Neural crest cell (in vitro differentiated cells): Measurements from ENCODE around the gene MYL4. TPM values are rescaled to one million over a fixed set of nuclear protein-coding genes. Genes with fewer than 3 reads are reported as not detected.
A peak's percentile ranks its signal among the peaks of the same experiment; 100 is the strongest.

Experiments
- DNase-seq: peaks from one replicate; pipeline ENCODE4 v3.0.0; 2021; ENCODE audit warnings: low read depth, mixed read lengths, low spot score
- H3K27ac Mint-ChIP-seq: one replicate; pipeline ENCODE4 v1.8.0; 2021; ENCODE audit warnings: mild to moderate bottlenecking, mixed read lengths; ENCODE audit not compliant: unreplicated experiment
- H3K27me3 Mint-ChIP-seq: 2 replicates; pipeline ENCODE4 v1.8.0; 2021; ENCODE audit warnings: low read depth, mild to moderate bottlenecking, mixed read lengths
- H3K36me3 Mint-ChIP-seq: 2 replicates; pipeline ENCODE4 v1.8.0; 2021; ENCODE audit warnings: low read depth, mild to moderate bottlenecking, mixed read lengths
- H3K4me1 Mint-ChIP-seq: 2 replicates; pipeline ENCODE4 v1.8.0; 2021; ENCODE audit warnings: mixed read lengths
- H3K4me3 Mint-ChIP-seq: one replicate; pipeline ENCODE4 v1.8.0; 2021; ENCODE audit warnings: mild to moderate bottlenecking, mixed read lengths
- H3K9me3 Mint-ChIP-seq: 2 replicates; pipeline ENCODE4 v1.8.0; 2021; ENCODE audit warnings: mixed read lengths
- total RNA-seq: library from RNA; stranded (reverse); gene quantifications from 2 replicates; pipeline ENCODE4 v1.2.1, GENCODE V29; 2021
- TF ChIP-seq, protein P1 (sequence below): fragments of 200-600 bp; sonication (generic); conservative IDR thresholded peaks from 2 replicates; pipeline ENCODE4 v1.5.0; 2021; ENCODE audit warnings: antibody characterized with exemption, mild to moderate bottlenecking

The MYL4 gene
- total RNA-seq, 1 donor from 2014 or later = not detected

DNA sequence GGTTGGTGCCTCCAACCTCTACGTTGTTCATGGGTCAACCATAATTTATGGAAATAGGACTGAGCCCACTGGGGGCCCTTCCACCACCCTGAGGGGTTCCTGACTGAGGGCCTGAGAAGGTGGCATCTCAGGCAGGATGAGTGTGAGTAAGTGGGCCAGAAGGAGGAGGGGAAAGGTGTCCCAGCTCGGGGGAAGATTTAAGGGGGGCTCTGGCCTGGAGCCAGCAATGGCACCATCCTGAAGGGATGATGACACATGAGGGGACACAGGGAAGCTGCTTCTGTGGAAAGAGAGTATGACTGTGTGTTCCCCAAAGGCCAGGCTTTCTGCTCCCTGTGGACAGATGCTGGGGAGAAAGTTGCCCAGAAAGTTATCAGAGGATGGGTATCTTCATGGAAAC is 18.7 kb downstream of the MYL4 start:
- no peaks in the 10 kb centered on the region for H3K36me3 Mint-ChIP-seq
- H3K27ac Mint-ChIP-seq = no peak overlapping the region
- peaks cover 14% of the 10 kb centered on the region for H3K4me1 Mint-ChIP-seq
- H3K4me3 Mint-ChIP-seq = no peak overlapping the region
- H3K9me3 Mint-ChIP-seq = peaks cover 6% of the 10 kb centered on the region
- TF ChIP-seq, protein P1, sequence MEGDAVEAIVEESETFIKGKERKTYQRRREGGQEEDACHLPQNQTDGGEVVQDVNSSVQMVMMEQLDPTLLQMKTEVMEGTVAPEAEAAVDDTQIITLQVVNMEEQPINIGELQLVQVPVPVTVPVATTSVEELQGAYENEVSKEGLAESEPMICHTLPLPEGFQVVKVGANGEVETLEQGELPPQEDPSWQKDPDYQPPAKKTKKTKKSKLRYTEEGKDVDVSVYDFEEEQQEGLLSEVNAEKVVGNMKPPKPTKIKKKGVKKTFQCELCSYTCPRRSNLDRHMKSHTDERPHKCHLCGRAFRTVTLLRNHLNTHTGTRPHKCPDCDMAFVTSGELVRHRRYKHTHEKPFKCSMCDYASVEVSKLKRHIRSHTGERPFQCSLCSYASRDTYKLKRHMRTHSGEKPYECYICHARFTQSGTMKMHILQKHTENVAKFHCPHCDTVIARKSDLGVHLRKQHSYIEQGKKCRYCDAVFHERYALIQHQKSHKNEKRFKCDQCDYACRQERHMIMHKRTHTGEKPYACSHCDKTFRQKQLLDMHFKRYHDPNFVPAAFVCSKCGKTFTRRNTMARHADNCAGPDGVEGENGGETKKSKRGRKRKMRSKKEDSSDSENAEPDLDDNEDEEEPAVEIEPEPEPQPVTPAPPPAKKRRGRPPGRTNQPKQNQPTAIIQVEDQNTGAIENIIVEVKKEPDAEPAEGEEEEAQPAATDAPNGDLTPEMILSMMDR = no peak
- no peak for DNase-seq
- peaks cover 26% of the 10 kb centered on the region for H3K27me3 Mint-ChIP-seq

DNA sequence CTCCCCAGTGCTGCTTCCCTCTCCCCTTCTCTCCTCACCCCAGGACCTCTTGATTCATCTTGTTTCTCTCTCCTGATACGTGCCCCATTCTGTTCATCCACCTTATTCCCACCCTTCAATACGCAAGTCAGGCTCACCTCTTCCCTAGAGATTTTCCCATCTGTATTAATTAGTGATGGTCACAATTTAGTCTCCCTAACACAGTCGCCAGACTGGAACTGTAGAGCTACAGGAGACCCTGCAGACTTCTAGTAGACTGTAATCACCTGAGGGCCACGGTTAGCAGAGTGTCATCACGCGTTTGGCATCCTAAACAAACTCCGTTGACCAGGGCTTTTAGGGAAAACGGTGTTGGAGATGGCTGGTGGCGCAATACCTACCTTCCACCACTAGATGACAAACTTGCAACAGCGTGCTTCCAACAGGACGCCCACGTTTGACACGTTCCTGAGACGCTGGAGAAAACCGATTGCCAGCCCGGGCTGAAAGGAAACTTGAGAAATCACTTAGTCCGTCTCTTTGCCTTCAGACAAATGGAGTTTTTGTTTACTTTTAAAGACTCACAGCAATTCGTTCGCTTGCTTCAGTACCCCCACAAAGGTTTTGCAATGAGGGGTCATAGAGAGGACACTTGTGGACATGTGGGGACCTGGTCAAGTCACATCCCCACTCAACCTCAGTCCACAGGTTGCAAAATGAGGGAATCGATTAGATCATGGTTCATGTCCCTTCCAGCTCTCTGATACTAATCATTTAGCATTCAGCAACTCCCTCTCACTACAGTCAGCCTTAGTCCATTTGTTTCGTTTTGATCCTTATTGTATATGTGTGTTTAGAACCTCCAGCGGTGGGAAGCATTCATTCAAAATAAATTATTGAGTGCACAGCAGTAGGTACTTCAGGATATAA is 20.6 kb downstream of the MYL4 start:
- no peaks in the 10 kb centered on the region for H3K9me3 Mint-ChIP-seq
- H3K36me3 Mint-ChIP-seq = no peaks in the 10 kb centered on the region
- DNase-seq = peak; percentile 72
- H3K27ac Mint-ChIP-seq = no peak overlapping the region
- peaks cover 14% of the 10 kb centered on the region for H3K4me1 Mint-ChIP-seq
- TF ChIP-seq, protein P1 = peak; percentile 90
- peak overlapping the region; percentile 35 for H3K4me3 Mint-ChIP-seq
- peaks cover 30% of the 10 kb centered on the region for H3K27me3 Mint-ChIP-seq

DNA sequence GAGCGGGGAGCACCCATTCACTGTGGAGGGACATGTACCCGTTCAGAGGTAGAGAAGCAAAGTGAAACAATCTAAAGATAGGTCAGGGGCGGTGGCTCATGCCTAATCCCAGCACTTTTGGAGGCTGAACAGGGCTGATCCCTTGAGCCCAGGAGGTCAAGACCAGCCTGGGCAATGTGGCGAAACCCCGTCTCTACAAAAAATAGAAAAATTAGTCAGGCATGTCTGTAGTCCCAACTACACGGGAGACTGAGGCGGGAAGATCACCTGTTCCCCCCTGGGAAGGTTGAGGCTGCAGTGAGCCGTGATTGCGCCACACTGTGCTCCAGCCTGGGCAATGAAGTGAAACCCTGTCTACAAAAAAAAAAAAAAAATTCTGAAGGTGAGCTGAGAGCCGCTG is 21.7 kb downstream of the MYL4 start:
- TF ChIP-seq, protein P1 = no peak
- Mint-ChIP-seq H3K4me1 (peaks cover 14% of the 10 kb centered on the region), H3K9me3 (no peaks in the 10 kb centered on the region), H3K36me3 (no peaks in the 10 kb centered on the region), H3K27ac (no peak overlapping the region), H3K4me3 (no peak overlapping the region), H3K27me3 (peaks cover 30% of the 10 kb centered on the region)
- no peak for DNase-seq

DNA sequence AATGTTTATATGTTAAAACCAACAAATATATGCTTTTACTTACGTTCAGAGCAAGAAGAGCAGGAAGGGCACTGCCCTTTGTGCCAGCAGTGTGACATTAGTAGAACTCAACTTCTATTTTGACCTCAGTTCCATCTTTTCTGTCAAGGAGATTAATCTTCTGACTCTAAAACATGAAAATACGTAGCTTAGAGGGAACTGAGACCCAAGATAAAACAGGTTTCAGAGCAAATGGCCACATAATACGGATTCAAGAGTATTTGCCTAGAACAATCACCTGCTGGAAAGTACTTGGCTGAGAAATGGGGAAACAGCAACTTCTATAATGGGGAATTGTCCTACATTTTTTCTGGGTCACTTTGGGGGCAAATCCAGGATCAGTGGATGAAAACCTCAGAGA is 22.2 kb downstream of the MYL4 start:
- Mint-ChIP-seq H3K4me1 (peaks cover 14% of the 10 kb centered on the region), H3K9me3 (no peaks in the 10 kb centered on the region), H3K27me3 (peaks cover 30% of the 10 kb centered on the region), H3K27ac (no peak overlapping the region), H3K36me3 (no peaks in the 10 kb centered on the region), H3K4me3 (no peak overlapping the region)
- TF ChIP-seq, protein P1 = no peak
- no peak for DNase-seq

DNA sequence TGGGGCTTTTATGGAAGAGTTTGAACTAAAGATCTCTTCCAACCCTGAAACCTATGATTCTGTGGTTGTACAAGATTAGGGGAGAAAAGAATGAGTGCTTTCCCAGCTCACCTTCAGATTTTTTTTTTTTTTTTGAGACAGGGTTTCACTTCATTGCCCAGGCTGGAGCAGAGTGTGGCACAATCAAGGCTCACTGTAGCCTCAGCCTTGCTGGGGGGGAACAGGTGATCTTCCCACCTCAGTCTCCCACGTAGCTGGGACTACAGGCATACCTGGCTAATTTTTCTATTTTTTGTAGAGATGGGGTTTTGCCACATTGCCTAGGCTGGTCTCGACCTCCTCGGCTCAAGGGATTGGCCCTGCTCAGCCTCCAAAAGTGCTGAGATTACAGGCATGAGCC is 22.7 kb downstream of the MYL4 start:
- no peaks in the 10 kb centered on the region for H3K9me3 Mint-ChIP-seq
- peaks cover 14% of the 10 kb centered on the region for H3K4me1 Mint-ChIP-seq
- H3K36me3 Mint-ChIP-seq = no peaks in the 10 kb centered on the region
- no peak overlapping the region for H3K27ac Mint-ChIP-seq
- no peak overlapping the region for H3K4me3 Mint-ChIP-seq
- DNase-seq = no peak
- H3K27me3 Mint-ChIP-seq = peaks cover 30% of the 10 kb centered on the region
- TF ChIP-seq, protein P1 = no peak
